ENCODE measurements around the gene PTGER2. TPM values are rescaled to one million over a fixed set of nuclear protein-coding genes. Genes with fewer than 3 reads are reported as not detected.
A peak's percentile ranks its signal among the peaks of the same experiment; 100 is the strongest.

Gene PTGER2
- polyA plus RNA-seq, 1 of the 3 experiments (the other 2 are of a cell fraction) = 0.67 TPM

GRCh38 chr14:52312931-52313355, 1.2 kb upstream of the PTGER2 start:
- no peaks in the 10 kb centered on the region for H4K20me1 ChIP-seq (ENCODE audit: insufficient read depth)
- TF ChIP-seq CHD2 (IDR thresholded peaks at IDR 0.05; ENCODE audit: low read length, partially characterized antibody) (no peak), FOXJ3 (CRISPR knock-in tag; IDR thresholded peaks at IDR 0.05) (no peak), GABPA (IDR thresholded peaks at IDR 0.05; ENCODE audit: low read depth) (no peak), EZH2phosphoT487 (IDR thresholded peaks at IDR 0.05; ENCODE audit: borderline replicate concordance, low read depth) (no peak)
- H3K27me3 ChIP-seq (ENCODE audit: insufficient read depth) = peaks cover 22% of the 10 kb centered on the region; the same call in 1 of the 2 replicates
- no peak overlapping the region for H3K9ac ChIP-seq
- H3K4me2 ChIP-seq = no peak overlapping the region
- H2AFZ ChIP-seq (ENCODE audit: low read depth) = no peak overlapping the region
- H3K27ac ChIP-seq (ENCODE audit: low read depth in 2 of 2, low read length in 1 of 2) = no peak overlapping the region; a peak in 1 of 4 replicates
- no peaks in the 10 kb centered on the region for H3K9me2 ChIP-seq
- CTCF ChIA-PET = interaction anchor here (3.5 to 6.1 kb wide), 2 partner anchors 8 to 13 kb away, joined by 13 to 43 read pairs; no protein-coding TSS in a partner anchor
- no peaks in the 10 kb centered on the region for H3K79me2 ChIP-seq (ENCODE audit: insufficient read depth)
- DNase-seq = no peak
- H3K9me3 ChIP-seq = no peaks in the 10 kb centered on the region
- H3K36me3 ChIP-seq (replicated peaks in 1 of 2; ENCODE audit: control insufficient read depth in 1 of 2, insufficient read depth in 2 of 2, low read length in 1 of 2) = no peaks in the 10 kb centered on the region
- 84% methylated on average over 5 of the region's 5 CpGs for WGBS (ENCODE audit: low lambda C conversion rate)
- H3K4me3 ChIP-seq (ENCODE audit: low read depth in 2 of 2, low read length in 1 of 2) = no peak overlapping the region; a peak in 1 of 4 replicates
- POLR2A ChIA-PET = no interaction called here
- no peaks in the 10 kb centered on the region for H3F3A ChIP-seq (replicated peaks; ENCODE audit: insufficient read depth)
- H3K4me1 ChIP-seq (ENCODE audit: control insufficient read depth in 1 of 2, insufficient read depth in 2 of 2, low read depth in 1 of 2, low read length in 1 of 2) = peaks cover 0 to 16% of the 10 kb centered on the region in 2 experiments; a peak in 1 of 4 replicates

- Histone ChIP-seq H2AFZ (ENCODE audit: low read depth) (peak overlapping the region; percentile 90; the same call in 1 of the 2 replicates), H3K36me3 (replicated peaks in 1 of 2; ENCODE audit: control insufficient read depth in 1 of 2, insufficient read depth in 2 of 2, low read length in 1 of 2) (no peaks in the 10 kb centered on the region), H3K79me2 (ENCODE audit: insufficient read depth) (no peaks in the 10 kb centered on the region), H3K4me1 (ENCODE audit: control insufficient read depth in 1 of 2, insufficient read depth in 2 of 2, low read depth in 1 of 2, low read length in 1 of 2) (peaks cover 0 to 18% of the 10 kb centered on the region in 2 experiments; a peak in 1 of 4 replicates), H3K9me2 (no peaks in the 10 kb centered on the region), H3K9ac (no peak overlapping the region), H3K27me3 (ENCODE audit: insufficient read depth) (peaks cover 22% of the 10 kb centered on the region; the same call in 1 of the 2 replicates), H3K4me3 (ENCODE audit: low read depth in 2 of 2, low read length in 1 of 2) (peak overlapping the region; percentile 63 to 66), H3F3A (replicated peaks; ENCODE audit: insufficient read depth) (no peaks in the 10 kb centered on the region), H4K20me1 (ENCODE audit: insufficient read depth) (no peaks in the 10 kb centered on the region), H3K9me3 (no peaks in the 10 kb centered on the region), H3K27ac (ENCODE audit: low read depth in 2 of 2, low read length in 1 of 2) (peak overlapping the region in 1 of 2 experiments; percentile 64; a peak in 1 of 4 replicates), H3K4me2 (peak overlapping the region; percentile 94)
- ChIA-PET POLR2A (interaction anchor here (1.5 kb wide), 1 partner anchor 110 kb away, joined by 5 read pairs; no protein-coding TSS in a partner anchor), CTCF (interaction anchor here (1.1 to 6.1 kb wide), 4 partner anchors 9 to 130 kb away, joined by 3 to 43 read pairs (median 8); no protein-coding TSS in a partner anchor)
- DNase-seq = no peak
- no peak; the same call in 1 of the 2 replicates for TF ChIP-seq RAD21 (IDR thresholded peaks at IDR 0.05; ENCODE audit: low read length)
- no peak for TF ChIP-seq EZH2phosphoT487 (IDR thresholded peaks at IDR 0.05; ENCODE audit: borderline replicate concordance, low read depth)
- no peak for TF ChIP-seq GABPA (IDR thresholded peaks at IDR 0.05; ENCODE audit: low read depth)
- no peak for TF ChIP-seq MEF2A (IDR thresholded peaks at IDR 0.05; ENCODE audit: borderline replicate concordance, low read depth)
- no peak for TF ChIP-seq NFIC (IDR thresholded peaks at IDR 0.05; ENCODE audit: borderline replicate concordance)
- TF ChIP-seq FOSL2 (IDR thresholded peaks at IDR 0.05; ENCODE audit: borderline replicate concordance, low read depth) = no peak
- no peak for TF ChIP-seq MAX (IDR thresholded peaks at IDR 0.05; ENCODE audit: low read depth)
- no peak for TF ChIP-seq JUND (IDR thresholded peaks at IDR 0.05)
- no peak for TF ChIP-seq YY1 (IDR thresholded peaks at IDR 0.05; ENCODE audit: low read depth)
- TF ChIP-seq MXI1 (IDR thresholded peaks at IDR 0.05; ENCODE audit: low read depth, low read length) = no peak
- no peak for TF ChIP-seq ELF1 (IDR thresholded peaks at IDR 0.05)
- no peak for TF ChIP-seq TCF12 (IDR thresholded peaks at IDR 0.05)
- TF ChIP-seq ZBTB33 (IDR thresholded peaks at IDR 0.05; ENCODE audit: borderline replicate concordance, low read depth) = no peak
- no peak for TF ChIP-seq RCOR1 (IDR thresholded peaks at IDR 0.05; ENCODE audit: low read length)
- no peak for TF ChIP-seq EP300 (IDR thresholded peaks at IDR 0.05; ENCODE audit: borderline replicate concordance in 1 of 2, low read depth in 1 of 2, low read length in 1 of 2)
- no peak for TF ChIP-seq CHD2 (IDR thresholded peaks at IDR 0.05; ENCODE audit: low read length, partially characterized antibody)
- no peak for TF ChIP-seq PBX3 (IDR thresholded peaks at IDR 0.05)
- no peak for TF ChIP-seq SMC3 (IDR thresholded peaks at IDR 0.05; ENCODE audit: low read depth, low read length)
- TF ChIP-seq CTCF (IDR thresholded peaks at IDR 0.05) = no peak
- TF ChIP-seq FOXJ3 (CRISPR knock-in tag; IDR thresholded peaks at IDR 0.05) = no peak
- WGBS (ENCODE audit: low lambda C conversion rate) = 77% methylated on average over 10 of the region's 10 CpGs
Observed at GRCh38 chr14:52313462-52313861, 650 bp upstream of the PTGER2 start.

Data from SK-N-SH (cell line).